K562 (cell line): ENCODE results near the gene SLC39A3. TPM values are rescaled to one million over a fixed set of nuclear protein-coding genes. Genes with fewer than 3 reads are reported as not detected.

ENCODE experiments used
- BRCA1 ChIP-seq, 2 experiments: fragments of 450-650 bp in 1 of 2; sonication (generic) in 1 of 2; formaldehyde crosslinking in 1 of 2; IDR thresholded peaks; 2 replicates each; pipeline versions ENCODE4 v1.5.0 to v1.6.1; 2017 to 2020; ENCODE audit warnings: mild to moderate bottlenecking in 1 of 2, missing genetic modification reagents in 1 of 2
- CBX2 ChIP-seq: fragments of 200-600 bp; sonication (generic); IDR thresholded peaks from one replicate; pipeline ENCODE4 v1.6.1; 2012; ENCODE audit warnings: mild to moderate bottlenecking, low read length, inconsistent platforms; ENCODE audit not compliant: insufficient read depth, poor library complexity, severe bottlenecking
- POLR2H ChIP-seq: IDR thresholded peaks from 2 replicates; pipeline ENCODE4 v1.6.1; 2016; ENCODE audit warnings: missing genetic modification characterization, low read depth, mild to moderate bottlenecking, control low read depth, missing compliant biosample characterization, moderate library complexity
- SIX5 ChIP-seq, 2 experiments: IDR thresholded peaks; 2 replicates each; pipeline ENCODE4 v1.6.1; 2011; ENCODE audit warnings: low read length in 2 of 2, borderline replicate concordance in 1 of 2, low read depth in 1 of 2, mild to moderate bottlenecking in 1 of 2, moderate library complexity in 1 of 2; ENCODE audit not compliant: insufficient read depth in 1 of 2
- ZNF318 ChIP-seq, 2 experiments: fragments of 450-650 bp; IDR thresholded peaks; 2 replicates each; pipeline ENCODE4 v1.6.1; 2016; ENCODE audit warnings: mild to moderate bottlenecking in 2 of 2, borderline replicate concordance in 1 of 2, low read depth in 1 of 2, moderate library complexity in 1 of 2
- ZNF780A ChIP-seq: fragments of 250-450 bp; sonication (Bioruptor Pico); IDR thresholded peaks from 2 replicates; pipeline ENCODE4 v1.5.0; 2021; ENCODE audit warnings: mild to moderate bottlenecking
- polyA plus RNA-seq, 8 experiments: library from polyadenylated mRNA; depleted of rRNA in 4 of 8; stranded (reverse) in 5 of 8; unstranded in 3 of 8; fragments of >200 nt; fragmentation: Nextera tagmentation in 2 of 8; fragmentation: Illumina TruSeq in 1 of 8; extraction: Ambion mirVana in 2 of 8; extraction: Trizol in 1 of 8; gene quantifications; 2 replicates each; pipeline versions ENCODE4 v1.2.1 to v1.2.3, GENCODE V29; 2011 to 2014; ENCODE audit warnings: inconsistent platforms in 1 of 8, missing spikeins in 1 of 8
- total RNA-seq, 7 experiments: library from RNA; depleted of rRNA in 6 of 7; stranded (reverse); fragments of >200 nt in 6 of 7; fragmentation: Illumina TruSeq in 2 of 7; extraction: Trizol in 2 of 7; gene quantifications; 2 replicates each; pipeline versions ENCODE4 v1.2.1 to v1.2.3, GENCODE V29; 2011 to 2021; ENCODE audit warnings: low replicate concordance in 1 of 7
- TF ChIP-seq, protein P1 (sequence below): fragments of 250-450 bp; sonication (Bioruptor Pico); IDR thresholded peaks from 2 replicates; pipeline ENCODE4 v1.5.0; 2022; ENCODE audit warnings: mild to moderate bottlenecking
- TF ChIP-seq, protein P2 (sequence below), 2 experiments: fragments of 450-650 bp in 1 of 2; IDR thresholded peaks; 2 replicates each; pipeline ENCODE4 v1.6.1; 2011 to 2017; ENCODE audit warnings: low read depth in 2 of 2, antibody characterized with exemption in 1 of 2, borderline replicate concordance in 1 of 2, low read length in 1 of 2, mild to moderate bottlenecking in 1 of 2, mixed read lengths in 1 of 2; ENCODE audit not compliant: control insufficient read depth in 1 of 2

SLC39A3 gene
- total and polyA plus RNA-seq, 9 of the 15 experiments (the other 6 are each of a cell fraction or from before 2014, with no cell fraction given): 2.3 to 215 (median 127) TPM

- TF ChIP-seq, protein P1, sequence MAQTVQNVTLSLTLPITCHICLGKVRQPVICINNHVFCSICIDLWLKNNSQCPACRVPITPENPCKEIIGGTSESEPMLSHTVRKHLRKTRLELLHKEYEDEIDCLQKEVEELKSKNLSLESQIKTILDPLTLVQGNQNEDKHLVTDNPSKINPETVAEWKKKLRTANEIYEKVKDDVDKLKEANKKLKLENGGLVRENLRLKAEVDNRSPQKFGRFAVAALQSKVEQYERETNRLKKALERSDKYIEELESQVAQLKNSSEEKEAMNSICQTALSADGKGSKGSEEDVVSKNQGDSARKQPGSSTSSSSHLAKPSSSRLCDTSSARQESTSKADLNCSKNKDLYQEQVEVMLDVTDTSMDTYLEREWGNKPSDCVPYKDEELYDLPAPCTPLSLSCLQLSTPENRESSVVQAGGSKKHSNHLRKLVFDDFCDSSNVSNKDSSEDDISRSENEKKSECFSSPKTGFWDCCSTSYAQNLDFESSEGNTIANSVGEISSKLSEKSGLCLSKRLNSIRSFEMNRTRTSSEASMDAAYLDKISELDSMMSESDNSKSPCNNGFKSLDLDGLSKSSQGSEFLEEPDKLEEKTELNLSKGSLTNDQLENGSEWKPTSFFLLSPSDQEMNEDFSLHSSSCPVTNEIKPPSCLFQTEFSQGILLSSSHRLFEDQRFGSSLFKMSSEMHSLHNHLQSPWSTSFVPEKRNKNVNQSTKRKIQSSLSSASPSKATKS: no peak
- TF ChIP-seq SIX5 (IDR thresholded peaks at IDR 0.05; ENCODE audit: borderline replicate concordance in 1 of 2, insufficient read depth in 1 of 2, low read depth in 1 of 2, low read length in 2 of 2) (no peak), BRCA1 (IDR thresholded peaks at IDR 0.05) (no peak), BRCA1 (CRISPR knock-in tag; IDR thresholded peaks at IDR 0.05) (no peak), CBX2 (no peak), ZNF780A (CRISPR knock-in tag) (no peak), ZNF318 (IDR thresholded peaks at IDR 0.05; ENCODE audit: borderline replicate concordance in 1 of 2, low read depth in 1 of 2) (no peak), POLR2H (tag) (no peak)
- TF ChIP-seq, protein P2, sequence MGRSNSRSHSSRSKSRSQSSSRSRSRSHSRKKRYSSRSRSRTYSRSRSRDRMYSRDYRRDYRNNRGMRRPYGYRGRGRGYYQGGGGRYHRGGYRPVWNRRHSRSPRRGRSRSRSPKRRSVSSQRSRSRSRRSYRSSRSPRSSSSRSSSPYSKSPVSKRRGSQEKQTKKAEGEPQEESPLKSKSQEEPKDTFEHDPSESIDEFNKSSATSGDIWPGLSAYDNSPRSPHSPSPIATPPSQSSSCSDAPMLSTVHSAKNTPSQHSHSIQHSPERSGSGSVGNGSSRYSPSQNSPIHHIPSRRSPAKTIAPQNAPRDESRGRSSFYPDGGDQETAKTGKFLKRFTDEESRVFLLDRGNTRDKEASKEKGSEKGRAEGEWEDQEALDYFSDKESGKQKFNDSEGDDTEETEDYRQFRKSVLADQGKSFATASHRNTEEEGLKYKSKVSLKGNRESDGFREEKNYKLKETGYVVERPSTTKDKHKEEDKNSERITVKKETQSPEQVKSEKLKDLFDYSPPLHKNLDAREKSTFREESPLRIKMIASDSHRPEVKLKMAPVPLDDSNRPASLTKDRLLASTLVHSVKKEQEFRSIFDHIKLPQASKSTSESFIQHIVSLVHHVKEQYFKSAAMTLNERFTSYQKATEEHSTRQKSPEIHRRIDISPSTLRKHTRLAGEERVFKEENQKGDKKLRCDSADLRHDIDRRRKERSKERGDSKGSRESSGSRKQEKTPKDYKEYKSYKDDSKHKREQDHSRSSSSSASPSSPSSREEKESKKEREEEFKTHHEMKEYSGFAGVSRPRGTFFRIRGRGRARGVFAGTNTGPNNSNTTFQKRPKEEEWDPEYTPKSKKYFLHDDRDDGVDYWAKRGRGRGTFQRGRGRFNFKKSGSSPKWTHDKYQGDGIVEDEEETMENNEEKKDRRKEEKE (IDR thresholded peaks at IDR 0.05; ENCODE audit: borderline replicate concordance in 1 of 2, control insufficient read depth in 1 of 2, low read depth in 2 of 2, low read length in 1 of 2): no peak
Observed at GRCh38 chr19:2722541-2723344, 17.1 kb downstream of the SLC39A3 start (continued).
